HepG2 (cell line): ENCODE measurements around the gene PRKG1.

Source experiments
- CHD2 ChIP-seq: IDR thresholded peaks from 2 replicates; pipeline ENCODE4 v1.6.1; 2011; ENCODE audit warnings: low read depth, low read length, improper control_type of control experiment
- FOXP1 ChIP-seq, 2 experiments: fragments of 450-650 bp in 1 of 2; IDR thresholded peaks; 2 replicates each; pipeline ENCODE4 v1.6.1; 2017 to 2018; ENCODE audit warnings: antibody characterized with exemption in 1 of 2
- HOMEZ ChIP-seq: IDR thresholded peaks from 2 replicates; pipeline ENCODE4 v1.6.1; 2016; ENCODE audit warnings: low read depth
- NCOA2 ChIP-seq: sonication (generic); formaldehyde crosslinking; IDR thresholded peaks from 2 replicates; pipeline ENCODE4 v1.8.0; 2022; ENCODE audit warnings: inconsistent platforms
- TEF ChIP-seq: sonication (generic); formaldehyde crosslinking; IDR thresholded peaks from 2 replicates; pipeline ENCODE4 v1.5.0; 2020; ENCODE audit warnings: missing genetic modification reagents
- THYN1 ChIP-seq: sonication (generic); formaldehyde crosslinking; IDR thresholded peaks from 2 replicates; pipeline ENCODE4 v1.8.1; 2023; ENCODE audit warnings: low read depth, mild to moderate bottlenecking, moderate library complexity, missing genetic modification reagents, borderline replicate concordance
- USF2 ChIP-seq, 2 experiments: sonication (generic) in 1 of 2; formaldehyde crosslinking in 1 of 2; IDR thresholded peaks; 2 replicates each; pipeline versions ENCODE4 v1.5.1 to v1.6.1; 2011 to 2020; ENCODE audit warnings: borderline replicate concordance in 1 of 2, low read depth in 1 of 2, low read length in 1 of 2, mild to moderate bottlenecking in 1 of 2, missing genetic modification reagents in 1 of 2, moderate library complexity in 1 of 2
- ZNF318 ChIP-seq: sonication (generic); formaldehyde crosslinking; IDR thresholded peaks from 2 replicates; pipeline ENCODE4 v1.4.0; 2020; ENCODE audit warnings: mild to moderate bottlenecking, missing genetic modification reagents

- TF ChIP-seq CHD2 (no peak), USF2 (IDR thresholded peaks at IDR 0.05; ENCODE audit: low read depth, low read length) (no peak), USF2 (CRISPR knock-in tag; IDR thresholded peaks at IDR 0.05; ENCODE audit: borderline replicate concordance) (no peak), THYN1 (CRISPR knock-in tag) (no peak), HOMEZ (CRISPR knock-in tag) (no peak), ZNF318 (CRISPR knock-in tag) (no peak), NCOA2 (CRISPR knock-in tag) (no peak), FOXP1 (IDR thresholded peaks at IDR 0.05) (no peak), FOXP1 (CRISPR knock-in tag; IDR thresholded peaks at IDR 0.05) (no peak), TEF (no peak)
Observed at GRCh38 chr10:51574248-51575048, 500.2 kb downstream of the PRKG1 start.
